Kidney (tissue), 14 donors: ENCODE data around the gene GIMAP6. TPM values are rescaled to one million over a fixed set of nuclear protein-coding genes. Genes with fewer than 3 reads are reported as not detected.

Source experiments
- DNase-seq, 5 donors: peaks; one replicate each; pipeline ENCODE4 v3.0.0-alpha.2; 2013 to 2020
- FAIRE-seq: peaks from 2 replicates; lab custom pipeline; 2012; peaks lifted over from hg19 to GRCh38; lab: Jason Lieb, UNC
- H3K27ac ChIP-seq, 2 donors: one replicate each; pipeline ENCODE4 v1.7.0; 2013; ENCODE audit warnings: low read depth in 2 of 2, low read length in 2 of 2, inconsistent platforms in 1 of 2
- H3K27me3 ChIP-seq: one replicate; pipeline ENCODE4 v1.7.1; 2013; ENCODE audit warnings: low read length, inconsistent platforms; ENCODE audit not compliant: control insufficient read depth, insufficient read depth
- H3K36me3 ChIP-seq, 3 donors: one replicate each; pipeline versions ENCODE4 v1.7.0 to v1.7.1; 2013; ENCODE audit warnings: low read length in 3 of 3, control low read depth in 1 of 3, inconsistent platforms in 1 of 3; ENCODE audit not compliant: insufficient read depth in 3 of 3, control insufficient read depth in 2 of 3
- H3K4me1 ChIP-seq, 3 donors: one replicate each; pipeline versions ENCODE4 v1.7.0 to v1.7.1; 2013; ENCODE audit warnings: low read length in 3 of 3, inconsistent platforms in 1 of 3, low read depth in 1 of 3; ENCODE audit not compliant: control insufficient read depth in 2 of 3, insufficient read depth in 2 of 3
- H3K4me3 ChIP-seq, 3 donors: one replicate each; pipeline versions ENCODE4 v1.7.0 to v1.8.1; 2013; ENCODE audit warnings: low read length in 3 of 3, control low read depth in 1 of 3, inconsistent platforms in 1 of 3
- H3K9ac ChIP-seq, 3 donors: one replicate each; pipeline versions ENCODE4 v1.7.0 to v1.7.1; 2013; ENCODE audit warnings: low read length in 3 of 3, control low read depth in 1 of 3, inconsistent platforms in 1 of 3
- H3K9me3 ChIP-seq, 3 donors: one replicate each; pipeline versions ENCODE4 v1.7.0 to v1.7.1; 2013; ENCODE audit warnings: low read length in 3 of 3, control low read depth in 1 of 3, inconsistent platforms in 1 of 3; ENCODE audit not compliant: control insufficient read depth in 2 of 3, insufficient read depth in 1 of 3
- intact Hi-C: fragments of 100-400 bp; cut with DNase I; formaldehyde crosslinking; loops from one replicate; pipeline ENCODE4 v1.11.1; 2022
- polyA plus RNA-seq: library from polyadenylated mRNA; stranded (reverse); fragments of 350-450 nt; fragmentation: Illumina TruSeq; extraction: RNeasy Lipid Tissue Mini Kit (QIAGEN cat#74804); gene quantifications from one replicate; pipeline ENCODE4 v1.2.3, GENCODE V29; 2014; ENCODE audit warnings: low read depth, low replicate concordance; ENCODE audit not compliant: insufficient read depth
- total RNA-seq: library from RNA; stranded (reverse); fragmentation: NEBNext Ultra II Directional; extraction: Animal tissue kit (Norgen Biotek cat#: 25700); gene quantifications from one replicate; pipeline ENCODE4 v1.2.1, GENCODE V29; 2021
- TF ChIP-seq, protein P1 (sequence below): IDR thresholded peaks from 3 replicates; pipeline ENCODE4 v1.5.1; 2012; ENCODE audit warnings: mild to moderate bottlenecking, moderate library complexity, borderline replicate concordance; ENCODE audit not compliant: insufficient read depth; ENCODE audit errors: extremely low read depth
- donor health status: control.
- donor health status: control.
- donor health status: control.
- donor health status: control.
- donor health status: control.
- donor health status: DM: yes; HTN: yes; CAD: no.
- donor health status: Normal renal cell carcinoma (clear cell type).

Gene GIMAP6
- total and polyA plus RNA-seq, 2 donors from 2014 or later, result 14.3 to 48.7 TPM

- Histone ChIP-seq H3K9me3 (no peaks in the 10 kb centered on the region), H3K9ac (no peak overlapping the region), H3K36me3 (no peaks in the 10 kb centered on the region), H3K4me3 (no peak overlapping the region), H3K27ac (no peak overlapping the region), H3K27me3 (no peaks in the 10 kb centered on the region), H3K4me1 (no peaks in the 10 kb centered on the region)
- intact Hi-C loops, result no loop called here
- no peak for DNase-seq
- TF ChIP-seq, protein P1, sequence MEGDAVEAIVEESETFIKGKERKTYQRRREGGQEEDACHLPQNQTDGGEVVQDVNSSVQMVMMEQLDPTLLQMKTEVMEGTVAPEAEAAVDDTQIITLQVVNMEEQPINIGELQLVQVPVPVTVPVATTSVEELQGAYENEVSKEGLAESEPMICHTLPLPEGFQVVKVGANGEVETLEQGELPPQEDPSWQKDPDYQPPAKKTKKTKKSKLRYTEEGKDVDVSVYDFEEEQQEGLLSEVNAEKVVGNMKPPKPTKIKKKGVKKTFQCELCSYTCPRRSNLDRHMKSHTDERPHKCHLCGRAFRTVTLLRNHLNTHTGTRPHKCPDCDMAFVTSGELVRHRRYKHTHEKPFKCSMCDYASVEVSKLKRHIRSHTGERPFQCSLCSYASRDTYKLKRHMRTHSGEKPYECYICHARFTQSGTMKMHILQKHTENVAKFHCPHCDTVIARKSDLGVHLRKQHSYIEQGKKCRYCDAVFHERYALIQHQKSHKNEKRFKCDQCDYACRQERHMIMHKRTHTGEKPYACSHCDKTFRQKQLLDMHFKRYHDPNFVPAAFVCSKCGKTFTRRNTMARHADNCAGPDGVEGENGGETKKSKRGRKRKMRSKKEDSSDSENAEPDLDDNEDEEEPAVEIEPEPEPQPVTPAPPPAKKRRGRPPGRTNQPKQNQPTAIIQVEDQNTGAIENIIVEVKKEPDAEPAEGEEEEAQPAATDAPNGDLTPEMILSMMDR, result no peak
- no peak for FAIRE-seq
Observed at GRCh38 chr7:150666412-150666811, 34.2 kb upstream of the GIMAP6 start.

DNA sequence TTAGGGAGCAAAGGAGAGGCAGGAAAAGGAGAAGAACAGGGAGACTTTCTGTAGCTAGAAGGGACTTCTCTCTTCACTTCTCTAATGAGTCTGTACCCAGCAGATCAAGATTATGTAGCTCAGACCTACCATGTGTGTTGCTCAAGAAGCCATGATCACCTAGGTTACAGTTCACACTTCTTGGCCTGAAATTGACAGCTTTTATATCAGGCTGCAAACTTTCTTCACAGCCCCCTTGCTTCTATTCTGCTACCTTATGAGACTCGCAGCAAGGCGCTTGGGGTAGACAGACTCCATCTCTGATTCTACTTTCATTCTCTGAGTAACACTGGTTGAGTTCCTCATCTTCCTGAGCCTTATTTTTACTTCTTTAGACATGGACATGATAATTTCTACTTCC is 33.7 kb upstream of the GIMAP6 start:
- intact Hi-C loops, result no loop called here
- Histone ChIP-seq H3K27me3 (no peaks in the 10 kb centered on the region), H3K27ac (no peak overlapping the region), H3K9me3 (no peaks in the 10 kb centered on the region), H3K9ac (no peak overlapping the region), H3K4me3 (no peak overlapping the region), H3K36me3 (no peaks in the 10 kb centered on the region), H3K4me1 (no peaks in the 10 kb centered on the region)
- DNase-seq, result no peak
- no peak for FAIRE-seq
- TF ChIP-seq, protein P1, result no peak

DNA sequence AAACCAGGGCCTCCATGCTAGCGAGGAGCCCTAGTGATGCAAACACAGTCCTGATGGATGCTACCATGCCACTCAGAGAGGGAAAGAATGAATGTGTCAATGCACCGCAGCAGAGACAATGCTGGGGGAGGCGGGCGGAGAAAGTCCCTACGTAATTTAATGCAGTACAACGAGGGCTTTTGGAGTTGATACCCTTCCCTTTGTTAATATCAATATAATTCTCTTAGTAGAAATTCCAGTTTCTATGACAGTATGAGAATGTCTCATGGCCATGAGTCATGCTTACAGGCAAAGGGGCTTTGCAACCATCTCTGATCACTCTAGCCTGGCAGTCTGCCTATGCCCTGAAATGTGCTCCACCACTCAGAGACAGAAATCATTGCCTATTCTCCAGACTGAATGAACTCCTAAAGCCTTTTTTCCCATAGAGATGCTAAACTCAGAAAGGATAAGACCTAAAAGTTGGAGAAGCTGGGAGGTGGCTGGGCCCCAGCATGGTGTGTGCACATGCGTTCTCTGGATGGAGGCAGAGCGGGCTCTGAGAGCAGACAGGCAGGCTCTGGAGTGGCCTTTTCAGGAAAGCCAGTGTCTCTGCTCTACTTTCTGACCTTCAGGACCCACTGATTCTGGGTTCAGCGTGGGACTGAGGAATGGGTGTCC is 33.0 kb upstream of the GIMAP6 start:
- no peaks in the 10 kb centered on the region for H3K27me3 ChIP-seq
- H3K36me3 ChIP-seq, result no peaks in the 10 kb centered on the region
- no peaks in the 10 kb centered on the region for H3K4me1 ChIP-seq
- H3K9me3 ChIP-seq, result no peaks in the 10 kb centered on the region
- no peak overlapping the region for H3K4me3 ChIP-seq
- H3K27ac ChIP-seq, result no peak overlapping the region
- intact Hi-C loops, result no loop called here
- no peak for DNase-seq
- TF ChIP-seq, protein P1, result no peak
- FAIRE-seq, result no peak
- no peak overlapping the region for H3K9ac ChIP-seq
